ENCODE data around the gene IGFBP3. TPM values are rescaled to one million over a fixed set of nuclear protein-coding genes. Genes with fewer than 3 reads are reported as not detected.

The IGFBP3 gene
- total RNA-seq, 1 experiment from 2014 or later, result 101 TPM

GRCh38 chr7:45884136-45884535 is 36.9 kb downstream of the IGFBP3 start:
- H3K4me3 ChIP-seq, result no peak overlapping the region
- no peak for DNase-seq (ENCODE audit: low read depth in 1 of 2, low spot score in 2 of 2)
- H3K27me3 ChIP-seq (replicated peaks), result peaks cover 8% of the 10 kb centered on the region
- no peak overlapping the region for H3K27ac ChIP-seq
- H3K4me1 ChIP-seq (replicated peaks), result peaks cover 53% of the 10 kb centered on the region
- no peaks in the 10 kb centered on the region for H3K36me3 ChIP-seq
- no peaks in the 10 kb centered on the region; the same call in 1 of the 2 replicates for H3K9me3 ChIP-seq (replicated peaks)

- Histone ChIP-seq H3K4me3 (no peak overlapping the region), H3K9me3 (replicated peaks) (no peaks in the 10 kb centered on the region; the same call in 1 of the 2 replicates), H3K36me3 (no peaks in the 10 kb centered on the region), H3K27ac (no peak overlapping the region), H3K4me1 (replicated peaks) (peaks cover 49% of the 10 kb centered on the region), H3K27me3 (replicated peaks) (no peaks in the 10 kb centered on the region)
- DNase-seq (ENCODE audit: low read depth in 1 of 2, low spot score in 2 of 2), result peak; percentile 61 to 68
Measured at GRCh38 chr7:45882465-45882810, 38.6 kb downstream of the IGFBP3 start.

GRCh38 chr7:45881759-45882464 is 39.2 kb downstream of the IGFBP3 start:
- no peaks in the 10 kb centered on the region; the same call in 1 of the 2 replicates for H3K9me3 ChIP-seq (replicated peaks)
- H3K4me1 ChIP-seq (replicated peaks), result peaks cover 49% of the 10 kb centered on the region
- no peaks in the 10 kb centered on the region for H3K36me3 ChIP-seq
- DNase-seq (ENCODE audit: low read depth in 1 of 2, low spot score in 2 of 2), result no peak
- no peaks in the 10 kb centered on the region for H3K27me3 ChIP-seq (replicated peaks)
- no peak overlapping the region for H3K27ac ChIP-seq
- H3K4me3 ChIP-seq, result no peak overlapping the region

GRCh38 chr7:45881280-45881758 is 39.8 kb downstream of the IGFBP3 start:
- Histone ChIP-seq H3K4me3 (no peak overlapping the region), H3K27ac (no peak overlapping the region), H3K9me3 (replicated peaks) (no peaks in the 10 kb centered on the region; the same call in 1 of the 2 replicates), H3K27me3 (replicated peaks) (no peaks in the 10 kb centered on the region), H3K4me1 (replicated peaks) (peaks cover 44% of the 10 kb centered on the region), H3K36me3 (no peaks in the 10 kb centered on the region)
- no peak for DNase-seq (ENCODE audit: low read depth in 1 of 2, low spot score in 2 of 2)

- Histone ChIP-seq H3K27ac (no peak overlapping the region), H3K4me3 (no peak overlapping the region), H3K36me3 (no peaks in the 10 kb centered on the region), H3K27me3 (replicated peaks) (no peaks in the 10 kb centered on the region), H3K4me1 (replicated peaks) (peaks cover 35% of the 10 kb centered on the region), H3K9me3 (replicated peaks) (no peaks in the 10 kb centered on the region; the same call in 1 of the 2 replicates)
- DNase-seq (ENCODE audit: low read depth in 1 of 2, low spot score in 2 of 2), result no peak
Measured at GRCh38 chr7:45880433-45880860, 40.6 kb downstream of the IGFBP3 start.

- H3K27ac ChIP-seq, result no peak overlapping the region
- H3K27me3 ChIP-seq (replicated peaks), result no peaks in the 10 kb centered on the region
- DNase-seq (ENCODE audit: low read depth in 1 of 2, low spot score in 2 of 2), result no peak
- H3K4me1 ChIP-seq (replicated peaks), result peaks cover 31% of the 10 kb centered on the region
- no peaks in the 10 kb centered on the region; the same call in 1 of the 2 replicates for H3K9me3 ChIP-seq (replicated peaks)
- H3K4me3 ChIP-seq, result no peak overlapping the region
- H3K36me3 ChIP-seq, result no peaks in the 10 kb centered on the region
Measured at GRCh38 chr7:45878457-45879144, 42.5 kb downstream of the IGFBP3 start.

GRCh38 chr7:45876519-45876918 is 44.6 kb downstream of the IGFBP3 start:
- H3K9me3 ChIP-seq (replicated peaks), result no peaks in the 10 kb centered on the region; the same call in 1 of the 2 replicates
- H3K27me3 ChIP-seq (replicated peaks), result no peaks in the 10 kb centered on the region
- DNase-seq (ENCODE audit: low read depth in 1 of 2, low spot score in 2 of 2), result no peak
- H3K27ac ChIP-seq, result no peak overlapping the region
- H3K4me1 ChIP-seq (replicated peaks), result peaks cover 12% of the 10 kb centered on the region
- no peak overlapping the region for H3K4me3 ChIP-seq
- H3K36me3 ChIP-seq, result no peaks in the 10 kb centered on the region

GRCh38 chr7:45874408-45875131 is 46.5 kb downstream of the IGFBP3 start:
- H3K4me1 ChIP-seq (replicated peaks), result peaks cover 12% of the 10 kb centered on the region
- H3K36me3 ChIP-seq, result no peaks in the 10 kb centered on the region
- no peaks in the 10 kb centered on the region; the same call in 1 of the 2 replicates for H3K9me3 ChIP-seq (replicated peaks)
- H3K27me3 ChIP-seq (replicated peaks), result no peaks in the 10 kb centered on the region
- peak in 1 of 2 experiments; percentile 42 for DNase-seq (ENCODE audit: low read depth in 1 of 2, low spot score in 2 of 2)
- H3K4me3 ChIP-seq, result no peak overlapping the region
- peak overlapping the region; percentile 15; the same call in 1 of the 2 replicates for H3K27ac ChIP-seq

GRCh38 chr7:45873355-45873754 is 47.7 kb downstream of the IGFBP3 start:
- no peak overlapping the region for H3K27ac ChIP-seq
- H3K27me3 ChIP-seq (replicated peaks), result no peaks in the 10 kb centered on the region
- H3K4me1 ChIP-seq (replicated peaks), result peaks cover 17% of the 10 kb centered on the region
- H3K4me3 ChIP-seq, result no peak overlapping the region
- H3K9me3 ChIP-seq (replicated peaks), result no peaks in the 10 kb centered on the region
- no peak for DNase-seq (ENCODE audit: low read depth in 1 of 2, low spot score in 2 of 2)
- no peaks in the 10 kb centered on the region for H3K36me3 ChIP-seq

GRCh38 chr7:45873035-45873354 is 48.1 kb downstream of the IGFBP3 start, which contains the start of gene CCDC201:
Gene CCDC201, minus strand, starts transcription at chr7:45873082. Its CDS starts 75 bp downstream, at chr7:45873007.
- Histone ChIP-seq H3K36me3 (no peaks in the 10 kb centered on the region), H3K27me3 (replicated peaks) (no peaks in the 10 kb centered on the region), H3K27ac (no peak within 1 kb of the TSS), H3K9me3 (replicated peaks) (no peaks in the 10 kb centered on the region), H3K4me1 (replicated peaks) (peaks cover 17% of the 10 kb centered on the region), H3K4me3 (no peak within 1 kb of the TSS)
- DNase-seq (ENCODE audit: low read depth in 1 of 2, low spot score in 2 of 2), result no peak

- DNase-seq (ENCODE audit: low read depth in 1 of 2, low spot score in 2 of 2), result peak in 1 of 2 experiments; percentile 25
- Histone ChIP-seq H3K27ac (no peak overlapping the region), H3K9me3 (replicated peaks) (no peaks in the 10 kb centered on the region), H3K4me3 (no peak overlapping the region), H3K27me3 (replicated peaks) (no peaks in the 10 kb centered on the region), H3K36me3 (no peaks in the 10 kb centered on the region), H3K4me1 (replicated peaks) (peaks cover 17% of the 10 kb centered on the region)
Measured at GRCh38 chr7:45872116-45873034, 48.7 kb downstream of the IGFBP3 start.

GRCh38 chr7:45869426-45869825 is 51.6 kb downstream of the IGFBP3 start:
- no peak overlapping the region for H3K27ac ChIP-seq
- DNase-seq (ENCODE audit: low read depth in 1 of 2, low spot score in 2 of 2), result no peak
- H3K4me1 ChIP-seq (replicated peaks), result peaks cover 9% of the 10 kb centered on the region
- H3K9me3 ChIP-seq (replicated peaks), result no peaks in the 10 kb centered on the region
- H3K4me3 ChIP-seq, result no peak overlapping the region
- no peaks in the 10 kb centered on the region for H3K27me3 ChIP-seq (replicated peaks)
- H3K36me3 ChIP-seq, result no peaks in the 10 kb centered on the region

- H3K4me3 ChIP-seq, result no peak overlapping the region
- H3K36me3 ChIP-seq, result no peaks in the 10 kb centered on the region
- H3K9me3 ChIP-seq (replicated peaks), result no peaks in the 10 kb centered on the region
- no peak overlapping the region for H3K27ac ChIP-seq
- DNase-seq (ENCODE audit: low read depth in 1 of 2, low spot score in 2 of 2), result no peak
- H3K4me1 ChIP-seq (replicated peaks), result 0 out of 2 replicates have a peak, but pooled peaks cover 5% of the 10 kb centered on the region
- no peaks in the 10 kb centered on the region for H3K27me3 ChIP-seq (replicated peaks)
Measured at GRCh38 chr7:45867471-45867870, 53.6 kb downstream of the IGFBP3 start.

All from SJSA1 (cell line).